AG09319 (cell line): ENCODE results near the gene PLEKHA8.

Experiments used
- DNase-seq: peaks from one replicate; pipeline ENCODE4 v3.0.0-alpha.2; 2010; ENCODE audit warnings: low read depth; ENCODE audit errors: extremely low read depth
- TF ChIP-seq, protein P1 (sequence below): IDR thresholded peaks from 2 replicates; pipeline ENCODE4 v1.5.1; 2011; ENCODE audit warnings: low read depth, mild to moderate bottlenecking, inconsistent platforms, low read length, moderate library complexity

PLEKHA8 gene

GRCh38 chr7:30003098-30003497 is 25.1 kb upstream of the PLEKHA8 start:
- DNase-seq = no peak
- TF ChIP-seq, protein P1, sequence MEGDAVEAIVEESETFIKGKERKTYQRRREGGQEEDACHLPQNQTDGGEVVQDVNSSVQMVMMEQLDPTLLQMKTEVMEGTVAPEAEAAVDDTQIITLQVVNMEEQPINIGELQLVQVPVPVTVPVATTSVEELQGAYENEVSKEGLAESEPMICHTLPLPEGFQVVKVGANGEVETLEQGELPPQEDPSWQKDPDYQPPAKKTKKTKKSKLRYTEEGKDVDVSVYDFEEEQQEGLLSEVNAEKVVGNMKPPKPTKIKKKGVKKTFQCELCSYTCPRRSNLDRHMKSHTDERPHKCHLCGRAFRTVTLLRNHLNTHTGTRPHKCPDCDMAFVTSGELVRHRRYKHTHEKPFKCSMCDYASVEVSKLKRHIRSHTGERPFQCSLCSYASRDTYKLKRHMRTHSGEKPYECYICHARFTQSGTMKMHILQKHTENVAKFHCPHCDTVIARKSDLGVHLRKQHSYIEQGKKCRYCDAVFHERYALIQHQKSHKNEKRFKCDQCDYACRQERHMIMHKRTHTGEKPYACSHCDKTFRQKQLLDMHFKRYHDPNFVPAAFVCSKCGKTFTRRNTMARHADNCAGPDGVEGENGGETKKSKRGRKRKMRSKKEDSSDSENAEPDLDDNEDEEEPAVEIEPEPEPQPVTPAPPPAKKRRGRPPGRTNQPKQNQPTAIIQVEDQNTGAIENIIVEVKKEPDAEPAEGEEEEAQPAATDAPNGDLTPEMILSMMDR = no peak

DNA sequence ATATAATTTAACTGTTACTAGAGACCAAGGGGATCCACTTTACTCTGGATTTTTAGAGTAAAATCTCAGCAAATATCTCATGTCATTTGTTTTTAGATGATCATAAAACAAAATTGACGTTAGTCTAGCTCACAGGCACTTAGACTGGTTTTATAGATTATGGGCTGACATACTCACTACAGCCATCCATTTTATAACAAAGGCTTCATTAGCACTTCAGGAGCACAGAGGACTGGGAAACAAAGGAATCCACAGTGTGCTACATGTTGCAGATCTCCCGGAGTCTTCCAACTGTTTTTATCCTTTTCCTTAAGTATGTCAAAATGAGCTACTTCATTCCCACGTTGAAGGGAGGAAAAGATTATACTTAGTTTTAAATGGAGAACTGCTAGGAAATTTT is 22.7 kb upstream of the PLEKHA8 start:
- DNase-seq = no peak
- TF ChIP-seq, protein P1 = no peak

DNA sequence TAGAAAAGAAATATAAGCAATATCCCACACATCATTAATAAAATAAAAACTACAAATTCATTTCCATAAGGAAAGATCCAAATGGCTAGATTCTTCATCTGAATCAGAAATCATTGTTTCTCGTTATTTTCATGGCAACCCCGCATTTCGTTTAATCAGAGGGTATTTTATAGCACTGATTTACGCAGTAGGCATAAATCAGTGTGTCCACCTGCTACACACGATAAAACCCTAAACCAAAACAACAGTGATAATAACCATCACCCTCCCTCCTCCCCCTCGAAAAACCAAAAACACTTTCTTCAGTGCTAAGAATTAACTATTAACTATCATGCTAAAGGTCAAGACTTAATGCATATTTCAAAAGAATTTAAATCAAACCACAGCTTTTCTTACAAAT is 18.2 kb upstream of the PLEKHA8 start:
- no peak for DNase-seq

DNA sequence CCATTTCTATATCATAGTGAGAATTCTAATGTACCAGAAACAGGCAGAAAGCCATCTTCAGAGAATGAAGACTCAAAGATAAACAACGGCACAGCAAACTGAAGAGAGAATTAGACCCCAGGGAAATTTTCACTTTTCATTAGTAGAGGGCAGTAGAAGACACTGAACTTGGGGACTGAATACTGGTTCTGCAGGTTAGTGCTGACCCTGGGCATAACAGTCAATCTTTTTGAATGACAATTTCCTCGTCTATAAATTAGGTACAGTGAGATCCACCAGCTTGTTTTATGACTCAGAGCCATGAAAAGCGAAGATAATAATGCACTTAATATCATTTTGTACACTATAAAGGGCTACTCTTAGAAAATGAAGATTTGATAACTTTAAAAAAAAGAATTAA is 15.5 kb upstream of the PLEKHA8 start:
- TF ChIP-seq, protein P1 = no peak
- no peak for DNase-seq

More for the DNA sequence above, 18.2 kb upstream of the PLEKHA8 start:
- TF ChIP-seq, protein P1 = no peak

DNA sequence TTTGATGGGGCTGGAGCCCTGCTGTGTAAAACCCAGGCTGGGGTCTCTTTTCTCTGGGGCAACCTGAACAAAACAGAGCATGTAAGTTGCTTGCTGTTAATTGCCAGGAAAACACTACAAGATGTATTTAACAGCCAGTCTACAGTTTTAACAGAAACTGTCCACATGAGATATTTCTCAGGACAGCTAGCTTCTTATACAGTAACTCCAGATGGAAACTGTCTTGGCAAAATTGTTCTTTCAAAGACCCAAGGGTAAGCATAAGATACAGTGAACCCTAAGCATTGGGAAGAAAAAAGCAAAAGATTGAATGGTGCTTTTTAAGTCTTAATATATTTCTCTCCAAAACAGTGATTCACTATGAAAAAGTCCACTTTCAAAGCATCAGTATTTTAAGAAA is 9.8 kb upstream of the PLEKHA8 start:
- TF ChIP-seq, protein P1 = no peak
- no peak for DNase-seq

GRCh38 chr7:30019387-30019786 is 8.8 kb upstream of the PLEKHA8 start:
- TF ChIP-seq, protein P1 = no peak; the same call in none of the 2 replicates
- DNase-seq = no peak

DNA sequence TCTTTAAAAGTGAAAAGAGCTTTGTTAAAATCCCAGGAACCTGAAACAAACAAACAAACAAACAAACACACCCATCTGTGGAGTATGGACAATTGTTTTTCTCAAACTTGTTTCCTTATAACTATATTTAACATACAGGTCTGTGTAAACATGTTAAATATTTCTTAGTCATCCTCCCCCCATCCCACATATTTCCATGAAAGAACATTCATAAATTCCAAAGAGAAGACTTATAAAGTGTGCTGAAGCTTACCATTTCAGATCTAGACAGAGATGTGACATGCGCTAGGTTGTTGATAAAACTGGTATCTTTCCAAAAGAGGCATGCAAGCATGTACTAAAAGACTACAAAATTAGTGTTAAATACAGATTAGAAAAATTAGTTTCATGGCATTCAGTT is 8.3 kb upstream of the PLEKHA8 start:
- DNase-seq = no peak
- TF ChIP-seq, protein P1 = no peak

- TF ChIP-seq, protein P1 = no peak
- no peak for DNase-seq
Observed at GRCh38 chr7:30020535-30020934, 7.7 kb upstream of the PLEKHA8 start.
